HG03039 (cell line): Measurements from ENCODE around the gene PLGRKT.
"Not testable (repeated sequence)": the region's sequence is repeated elsewhere in the genome, so short reads cannot be mapped to it uniquely, and the experiment has no call there.

Experiments
- ATAC-seq: cut with Tn5 transposase; IDR thresholded peaks from one replicate; pipeline ENCODE4 v1.9.1; 2021; ENCODE audit warnings: mild to moderate bottlenecking, moderate library complexity; ENCODE audit not compliant: unreplicated experiment

Gene PLGRKT

GRCh38 chr9:5321601-5322000 lies 116.1 kb downstream of the PLGRKT start:
- not testable (repeated sequence) for ATAC-seq

GRCh38 chr9:5321058-5321457 lies 116.7 kb downstream of the PLGRKT start:
- no peak for ATAC-seq

DNA sequence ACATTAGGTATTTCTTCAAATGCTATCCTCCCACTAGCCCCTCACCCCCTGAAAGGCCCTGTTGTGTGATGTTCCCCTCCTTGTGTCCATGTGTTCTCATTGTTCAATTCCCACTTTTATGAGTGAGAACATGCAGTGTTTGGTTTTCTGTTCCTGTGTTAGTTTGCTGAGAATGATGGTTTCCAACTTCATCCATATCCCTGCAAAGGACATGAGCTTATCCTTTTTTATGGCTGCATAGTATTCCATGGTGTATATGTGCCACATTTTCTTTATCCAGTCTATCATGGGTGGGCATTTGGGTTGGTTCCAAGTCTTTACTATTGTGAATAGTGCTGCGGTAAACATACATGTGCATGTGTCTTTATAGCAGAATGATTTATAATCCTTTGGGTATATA lies 121.3 kb downstream of the PLGRKT start:
- not testable (repeated sequence) for ATAC-seq

- ATAC-seq, result no peak
Measured at GRCh38 chr9:5315187-5315923, 122.4 kb downstream of the PLGRKT start.

- ATAC-seq, result no peak
Measured at GRCh38 chr9:5310851-5311250, 126.9 kb downstream of the PLGRKT start.
